Loucy (cell line): Measurements from ENCODE around the gene CYP2A6.
"Not testable (repeated sequence)": the region's sequence is repeated elsewhere in the genome, so short reads cannot be mapped to it uniquely, and the experiment has no call there.

Experiments
- H2AFZ ChIP-seq: fragments of 200-600 bp; sonication (generic); 2 replicates; pipeline ENCODE4 v1.6.0; 2016; ENCODE audit warnings: antibody characterized with exemption, mild to moderate bottlenecking, low read length, moderate library complexity
- H3F3A ChIP-seq: fragments of 200-600 bp; 2 replicates; pipeline ENCODE4 v1.6.0; 2016; ENCODE audit warnings: antibody characterized with exemption, low read depth, mild to moderate bottlenecking
- H3K27me3 ChIP-seq: fragments of 200-600 bp; sonication (generic); 2 replicates; pipeline ENCODE4 v1.6.1; 2014; ENCODE audit warnings: low read length, mild to moderate bottlenecking; ENCODE audit not compliant: insufficient read depth, poor library complexity, severe bottlenecking
- H3K36me3 ChIP-seq: fragments of 200-600 bp; sonication (generic); 2 replicates; pipeline ENCODE4 v1.6.1; 2016; ENCODE audit warnings: low read length; ENCODE audit not compliant: insufficient read depth
- H3K4me1 ChIP-seq: fragments of 200-600 bp; sonication (generic); 2 replicates; pipeline ENCODE4 v1.5.1; 2014; ENCODE audit warnings: low read length, mild to moderate bottlenecking; ENCODE audit not compliant: insufficient read depth, poor library complexity, severe bottlenecking
- H3K4me2 ChIP-seq: fragments of 200-600 bp; sonication (generic); 2 replicates; pipeline ENCODE4 v1.6.0; 2014; ENCODE audit warnings: antibody characterized with exemption, low read length, low read depth, mild to moderate bottlenecking; ENCODE audit not compliant: poor library complexity, severe bottlenecking
- H3K4me3 ChIP-seq: fragments of 200-600 bp; sonication (generic); 2 replicates; pipeline ENCODE4 v1.5.1; 2014; ENCODE audit warnings: low read length, mild to moderate bottlenecking, mixed read lengths; ENCODE audit not compliant: poor library complexity, severe bottlenecking
- H3K79me2 ChIP-seq: fragments of 200-600 bp; sonication (generic); 2 replicates; pipeline ENCODE4 v1.6.1; 2014; ENCODE audit warnings: low read length; ENCODE audit not compliant: insufficient read depth
- H3K9ac ChIP-seq: fragments of 200-600 bp; sonication (generic); 2 replicates; pipeline ENCODE4 v1.6.0; 2014; ENCODE audit warnings: mild to moderate bottlenecking, low read depth, low read length, moderate library complexity; ENCODE audit not compliant: poor library complexity, severe bottlenecking
- H3K9me2 ChIP-seq: fragments of 200-600 bp; sonication (generic); replicated peaks from 2 replicates; pipeline ENCODE4 v1.6.1; 2016; ENCODE audit warnings: low read depth, low read length, mixed read lengths
- H3K9me3 ChIP-seq: fragments of 200-600 bp; sonication (generic); 2 replicates; pipeline ENCODE4 v1.6.1; 2014; ENCODE audit warnings: mild to moderate bottlenecking, antibody characterized with exemption, low read length, low read depth; ENCODE audit not compliant: insufficient read depth
- H4K20me1 ChIP-seq: fragments of 200-600 bp; sonication (generic); 2 replicates; pipeline ENCODE4 v1.6.0; 2014; ENCODE audit warnings: antibody characterized with exemption, low read length, mild to moderate bottlenecking; ENCODE audit not compliant: insufficient read depth, poor library complexity, severe bottlenecking
- EZH2phosphoT487 ChIP-seq: fragments of 200-600 bp; IDR thresholded peaks from 2 replicates; pipeline ENCODE4 v1.6.1; 2018; ENCODE audit warnings: antibody characterized with exemption, mild to moderate bottlenecking, moderate library complexity, borderline replicate concordance
- TF ChIP-seq, protein P1 (sequence below): fragments of 200-600 bp; sonication (generic); conservative IDR thresholded peaks from 2 replicates; pipeline ENCODE4 v1.5.1; 2014; ENCODE audit warnings: mild to moderate bottlenecking, antibody characterized with exemption, low read length

The CYP2A6 gene

DNA sequence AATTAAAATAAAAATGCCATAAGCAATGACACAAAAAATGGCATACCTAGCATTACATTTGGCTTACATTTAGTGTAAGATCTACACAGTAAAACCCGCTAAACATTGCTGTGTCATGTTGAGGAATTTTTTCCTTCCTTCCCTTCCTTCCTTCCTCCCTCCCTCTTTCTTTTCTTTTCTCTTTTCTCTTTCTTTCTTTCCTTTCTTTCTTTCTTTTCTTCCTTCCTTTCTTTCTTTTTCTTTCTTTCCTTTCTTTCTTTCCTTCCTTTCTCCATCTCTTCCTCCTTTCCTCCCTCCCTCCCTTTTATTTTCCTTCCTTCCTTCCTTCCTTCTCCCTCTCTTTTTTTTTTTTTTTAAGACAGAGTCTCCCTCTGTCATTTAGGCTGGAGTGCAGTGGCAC is 11.8 kb downstream of the CYP2A6 start:
- H3K4me2 ChIP-seq, H2AFZ ChIP-seq, H3K4me3 ChIP-seq, H3K9me3 ChIP-seq, H3K4me1 ChIP-seq, H3K36me3 ChIP-seq, H4K20me1 ChIP-seq, H3K79me2 ChIP-seq, H3F3A ChIP-seq, H3K9ac ChIP-seq, H3K27me3 ChIP-seq, H3K9me2 ChIP-seq: not testable (repeated sequence)

DNA sequence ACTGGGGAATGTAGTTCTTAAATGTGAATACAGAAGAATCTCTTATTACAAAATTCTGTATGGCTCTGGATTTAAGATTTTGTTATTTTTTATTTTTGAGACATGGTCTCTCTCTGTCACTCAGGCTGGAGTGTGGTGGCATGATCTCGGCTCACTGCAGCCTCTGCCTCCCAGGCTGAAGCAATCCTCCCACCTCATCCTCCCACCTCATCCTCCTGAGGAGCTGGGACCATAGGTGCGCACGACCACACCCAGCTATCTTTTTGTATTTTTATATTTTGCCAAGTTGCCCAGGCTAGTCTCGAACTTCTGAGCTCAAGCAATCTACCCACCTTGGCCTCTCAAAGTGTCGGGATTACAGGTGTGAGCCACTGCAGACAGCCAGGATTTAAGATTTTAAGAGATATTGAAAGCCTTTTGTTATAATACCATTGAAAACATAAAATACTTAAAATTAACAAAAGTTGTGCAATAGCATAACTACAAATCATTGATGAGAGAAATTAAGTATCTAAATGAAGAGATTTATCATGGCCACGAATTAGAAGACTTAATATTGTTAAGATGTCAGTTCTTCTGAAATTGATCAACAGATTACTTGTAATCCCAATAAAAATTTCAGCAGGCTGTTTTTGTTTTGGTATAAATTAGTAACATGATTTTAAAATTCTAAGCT is 13.4 kb downstream of the CYP2A6 start:
- H3K9me3 ChIP-seq = no peaks in the 10 kb centered on the region
- no peaks in the 10 kb centered on the region for H3K4me1 ChIP-seq
- no peaks in the 10 kb centered on the region for H3K9me2 ChIP-seq
- no peaks in the 10 kb centered on the region for H3K36me3 ChIP-seq
- no peak overlapping the region for H3K9ac ChIP-seq
- TF ChIP-seq, protein P1, sequence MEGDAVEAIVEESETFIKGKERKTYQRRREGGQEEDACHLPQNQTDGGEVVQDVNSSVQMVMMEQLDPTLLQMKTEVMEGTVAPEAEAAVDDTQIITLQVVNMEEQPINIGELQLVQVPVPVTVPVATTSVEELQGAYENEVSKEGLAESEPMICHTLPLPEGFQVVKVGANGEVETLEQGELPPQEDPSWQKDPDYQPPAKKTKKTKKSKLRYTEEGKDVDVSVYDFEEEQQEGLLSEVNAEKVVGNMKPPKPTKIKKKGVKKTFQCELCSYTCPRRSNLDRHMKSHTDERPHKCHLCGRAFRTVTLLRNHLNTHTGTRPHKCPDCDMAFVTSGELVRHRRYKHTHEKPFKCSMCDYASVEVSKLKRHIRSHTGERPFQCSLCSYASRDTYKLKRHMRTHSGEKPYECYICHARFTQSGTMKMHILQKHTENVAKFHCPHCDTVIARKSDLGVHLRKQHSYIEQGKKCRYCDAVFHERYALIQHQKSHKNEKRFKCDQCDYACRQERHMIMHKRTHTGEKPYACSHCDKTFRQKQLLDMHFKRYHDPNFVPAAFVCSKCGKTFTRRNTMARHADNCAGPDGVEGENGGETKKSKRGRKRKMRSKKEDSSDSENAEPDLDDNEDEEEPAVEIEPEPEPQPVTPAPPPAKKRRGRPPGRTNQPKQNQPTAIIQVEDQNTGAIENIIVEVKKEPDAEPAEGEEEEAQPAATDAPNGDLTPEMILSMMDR = no peak
- no peak for TF ChIP-seq EZH2phosphoT487
- no peak overlapping the region for H3K4me3 ChIP-seq
- no peak overlapping the region for H3K4me2 ChIP-seq
- no peaks in the 10 kb centered on the region for H3F3A ChIP-seq
- no peaks in the 10 kb centered on the region for H3K79me2 ChIP-seq
- H2AFZ ChIP-seq = no peak overlapping the region
- no peaks in the 10 kb centered on the region for H4K20me1 ChIP-seq
- H3K27me3 ChIP-seq = no peaks in the 10 kb centered on the region

DNA sequence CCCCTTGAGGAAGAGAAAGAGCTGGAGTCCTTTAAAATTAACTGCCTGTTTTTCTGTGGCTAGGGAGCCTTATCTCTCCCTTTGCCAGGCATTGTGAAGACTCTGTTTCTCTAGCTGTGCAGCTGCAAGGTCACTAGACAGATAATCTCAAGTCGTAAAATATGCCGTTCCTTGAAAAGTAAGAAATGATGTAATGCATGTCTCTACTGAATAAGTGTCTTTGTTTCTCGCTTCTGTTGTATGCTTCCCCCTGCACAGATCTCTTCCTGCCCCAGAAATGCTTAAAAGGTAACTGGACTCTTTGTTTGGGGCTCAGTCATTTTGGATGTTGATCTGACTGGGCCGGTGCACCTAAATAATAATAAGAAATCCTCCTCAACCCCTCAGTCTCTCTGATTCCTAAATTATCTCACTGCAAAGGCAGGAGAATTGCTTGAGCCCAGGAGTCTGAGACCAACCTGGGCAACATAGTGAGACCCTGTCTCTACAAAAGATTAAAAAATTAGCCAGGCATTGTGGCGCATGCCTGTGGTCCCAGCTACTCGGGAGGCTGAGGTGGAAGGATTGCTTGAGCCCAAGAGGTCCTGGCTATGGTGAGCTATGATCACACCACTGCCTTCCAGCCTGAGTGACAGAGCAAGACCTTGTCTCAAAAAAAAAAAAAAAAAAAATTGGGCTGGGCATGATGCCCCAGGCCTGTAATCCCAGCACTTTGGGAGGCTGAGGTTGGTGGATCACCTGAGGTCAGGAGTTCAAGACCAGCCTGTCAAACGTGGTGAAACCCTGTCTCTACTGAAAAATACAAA is 16.3 kb downstream of the CYP2A6 start:
- not testable (repeated sequence) for H3K36me3 ChIP-seq, H3F3A ChIP-seq, H3K4me1 ChIP-seq, H3K9me3 ChIP-seq, H3K9me2 ChIP-seq, H3K9ac ChIP-seq, H3K79me2 ChIP-seq, H3K4me3 ChIP-seq, H3K4me2 ChIP-seq, H3K27me3 ChIP-seq, H2AFZ ChIP-seq, H4K20me1 ChIP-seq

DNA sequence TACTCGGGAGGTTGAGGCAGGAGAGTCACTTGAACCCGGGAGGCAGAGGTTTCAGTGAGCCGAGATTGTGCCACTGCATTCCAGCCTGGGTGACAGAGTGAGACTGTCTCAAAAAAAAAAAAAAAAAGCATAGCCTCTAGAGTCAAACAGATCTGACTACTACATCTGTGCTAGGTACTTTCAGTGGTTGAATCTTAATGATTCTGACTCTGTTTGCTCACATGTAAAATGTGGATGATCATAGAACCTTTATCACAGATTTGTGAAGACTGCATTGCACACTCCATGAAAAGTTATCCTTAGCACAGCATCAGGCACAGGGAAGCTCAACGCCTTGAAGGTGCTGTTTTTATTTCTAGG is 17.8 kb downstream of the CYP2A6 start:
- H3K4me2 ChIP-seq, H4K20me1 ChIP-seq, H2AFZ ChIP-seq: not testable (repeated sequence)

More for the DNA sequence above, 17.8 kb downstream of the CYP2A6 start:
- not testable (repeated sequence) for H3K36me3 ChIP-seq, H3K79me2 ChIP-seq, H3K9me2 ChIP-seq, H3K4me1 ChIP-seq, H3K9ac ChIP-seq, H3F3A ChIP-seq, H3K9me3 ChIP-seq, H3K4me3 ChIP-seq, H3K27me3 ChIP-seq
